NT2/D1 (cell line): ENCODE data around the gene ZNF592.

ENCODE experiments used
- SUZ12 ChIP-seq: IDR thresholded peaks from 2 replicates; pipeline ENCODE4 v1.6.1; 2011; ENCODE audit not compliant: insufficient read length, insufficient read depth; ENCODE audit errors: extremely low read depth
- YY1 ChIP-seq: IDR thresholded peaks from 2 replicates; pipeline ENCODE4 v1.6.1; 2011; ENCODE audit not compliant: insufficient read length, insufficient read depth
- ZNF274 ChIP-seq: IDR thresholded peaks from 2 replicates; pipeline ENCODE4 v1.6.1; 2011; ENCODE audit warnings: mild to moderate bottlenecking, low read depth, low read length

DNA sequence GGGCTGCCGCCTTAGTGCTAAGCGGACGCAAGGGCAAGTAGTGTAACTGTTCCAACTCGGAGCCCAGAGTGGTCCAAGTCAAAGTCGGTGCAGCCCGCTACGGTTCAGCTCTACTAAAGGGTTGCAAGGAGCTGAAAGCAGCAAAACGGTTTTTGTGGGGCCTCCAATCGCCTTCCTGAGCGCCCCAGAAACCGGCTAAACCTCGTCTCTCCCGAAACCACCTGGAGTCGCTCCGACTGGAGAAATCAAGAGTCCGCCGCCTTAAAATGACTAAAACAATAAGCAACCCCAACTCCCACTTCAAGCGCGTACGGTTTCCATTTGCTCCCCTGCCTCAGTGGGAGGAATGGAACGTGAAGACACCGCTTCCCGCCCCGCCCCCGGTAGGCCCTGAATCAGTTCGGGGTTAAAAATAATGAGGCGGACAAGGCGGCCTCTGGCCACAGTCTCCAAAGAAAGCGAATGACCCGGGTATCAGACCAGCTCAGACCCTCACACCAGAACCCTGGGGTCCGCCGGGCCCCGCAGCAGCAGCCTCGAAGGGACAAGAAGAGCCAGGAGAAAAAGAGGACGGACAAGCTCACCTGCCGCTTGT, 32.9 kb upstream of the ZNF592 start:
- no peak for TF ChIP-seq ZNF274
- TF ChIP-seq YY1, result no peak
- TF ChIP-seq SUZ12, result no peak
